NB4 (cell line): ENCODE data around the gene TESK2.

Source experiments
- CTCF ChIP-seq: IDR thresholded peaks from one replicate; pipeline ENCODE4 v1.5.1; 2012; ENCODE audit warnings: low read depth, low read length
- MYC ChIP-seq: IDR thresholded peaks from 2 replicates; pipeline ENCODE4 v1.6.1; 2011; ENCODE audit warnings: low read depth, low read length
- POLR2A ChIP-seq: IDR thresholded peaks from 2 replicates; pipeline ENCODE4 v1.6.1; 2011; ENCODE audit warnings: mild to moderate bottlenecking; ENCODE audit not compliant: insufficient read length; ENCODE audit errors: extremely low read depth
- TF ChIP-seq, protein P1 (sequence below): IDR thresholded peaks from 2 replicates; pipeline ENCODE4 v1.6.1; 2011; ENCODE audit warnings: low read depth, low read length

- TF ChIP-seq POLR2A = no peak
- TF ChIP-seq CTCF = no peak
- TF ChIP-seq, protein P1, sequence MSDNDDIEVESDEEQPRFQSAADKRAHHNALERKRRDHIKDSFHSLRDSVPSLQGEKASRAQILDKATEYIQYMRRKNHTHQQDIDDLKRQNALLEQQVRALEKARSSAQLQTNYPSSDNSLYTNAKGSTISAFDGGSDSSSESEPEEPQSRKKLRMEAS = no peak
- no peak for TF ChIP-seq MYC
These were observed 16.9 kb upstream of the TESK2 start for GRCh38 chr1:45507893-45508292.
